Activated T-cell treated with anti-CD3 and anti-CD28 coated beads, Interleukin-2, amount 50 U/mL, for 48 hours (primary cell): ENCODE measurements around the gene HS6ST2.

Experiments used
- DNase-seq, 2 experiments: peaks; one replicate each; pipeline ENCODE4 v3.0.0-alpha.2; 2020

Gene HS6ST2

GRCh38 chrX:132786217-132786616 lies 172.2 kb downstream of the HS6ST2 start:
- no peak for DNase-seq

- no peak for DNase-seq
Measured at GRCh38 chrX:132778917-132779316, 179.5 kb downstream of the HS6ST2 start.

- no peak for DNase-seq
Measured at GRCh38 chrX:132776486-132777210, 181.8 kb downstream of the HS6ST2 start.

- peak in 1 of 2 experiments; percentile 33 for DNase-seq
Measured at GRCh38 chrX:132775263-132775823, 183.1 kb downstream of the HS6ST2 start.

- no peak for DNase-seq
Measured at GRCh38 chrX:132774010-132774714, 184.3 kb downstream of the HS6ST2 start.

- DNase-seq = no peak
Measured at GRCh38 chrX:132769609-132770008, 188.8 kb downstream of the HS6ST2 start.

GRCh38 chrX:132766452-132766851 lies 192.0 kb downstream of the HS6ST2 start:
- no peak for DNase-seq

GRCh38 chrX:132763528-132763927 lies 194.9 kb downstream of the HS6ST2 start:
- no peak for DNase-seq

- DNase-seq = no peak
Measured at GRCh38 chrX:132758759-132759158, 199.7 kb downstream of the HS6ST2 start.

GRCh38 chrX:132757066-132757623 lies 201.3 kb downstream of the HS6ST2 start:
- no peak for DNase-seq

- DNase-seq = no peak
Measured at GRCh38 chrX:132756439-132756838, 202.0 kb downstream of the HS6ST2 start.

GRCh38 chrX:132751063-132751690 lies 207.3 kb downstream of the HS6ST2 start:
- DNase-seq = no peak

- DNase-seq = no peak
Measured at GRCh38 chrX:132750331-132751062, 207.9 kb downstream of the HS6ST2 start.

GRCh38 chrX:132749406-132749805 lies 209.0 kb downstream of the HS6ST2 start:
- DNase-seq = no peak

- no peak for DNase-seq
Measured at GRCh38 chrX:132748909-132749308, 209.5 kb downstream of the HS6ST2 start.

- no peak for DNase-seq
Measured at GRCh38 chrX:132748268-132748667, 210.2 kb downstream of the HS6ST2 start.

GRCh38 chrX:132745593-132745992 lies 212.8 kb downstream of the HS6ST2 start:
- DNase-seq = no peak

GRCh38 chrX:132744470-132744869 lies 214.0 kb downstream of the HS6ST2 start:
- no peak for DNase-seq

- DNase-seq = no peak
Measured at GRCh38 chrX:132743086-132743485, 215.3 kb downstream of the HS6ST2 start.

- no peak for DNase-seq
Measured at GRCh38 chrX:132742246-132742645, 216.2 kb downstream of the HS6ST2 start.

- DNase-seq = no peak
Measured at GRCh38 chrX:132741689-132742088, 216.7 kb downstream of the HS6ST2 start.

GRCh38 chrX:132740316-132741123 lies 217.9 kb downstream of the HS6ST2 start:
- no peak for DNase-seq
